SKM-1 treated with dmso at 0.1 percent for 144 hours (cell line): ENCODE results near the gene PDGFA.

Source experiments
- DNase-seq: peaks from one replicate; lab custom pipeline; 2025; ENCODE audit not compliant: unreplicated experiment; lab: John Stamatoyannopoulos, UW

PDGFA gene

GRCh38 chr7:505171-505570, 14.5 kb downstream of the PDGFA start:
- no peak for DNase-seq

- DNase-seq = no peak
These were observed 15.2 kb downstream of the PDGFA start for GRCh38 chr7:504221-505111.

GRCh38 chr7:503575-504111, 16.0 kb downstream of the PDGFA start:
- DNase-seq = no peak

- DNase-seq = no peak
These were observed 17.4 kb downstream of the PDGFA start for GRCh38 chr7:502296-502695.

- no peak for DNase-seq
These were observed 18.1 kb downstream of the PDGFA start for GRCh38 chr7:501526-501925.

GRCh38 chr7:500521-501420, 18.9 kb downstream of the PDGFA start:
- no peak for DNase-seq

- DNase-seq = no peak
These were observed 19.7 kb downstream of the PDGFA start for GRCh38 chr7:499853-500485.

- no peak for DNase-seq
These were observed 20.7 kb downstream of the PDGFA start for GRCh38 chr7:498678-499641.

GRCh38 chr7:497946-498655, 21.5 kb downstream of the PDGFA start:
- no peak for DNase-seq

- DNase-seq = no peak
These were observed 22.3 kb downstream of the PDGFA start for GRCh38 chr7:497346-497745.

GRCh38 chr7:496528-497295, 22.9 kb downstream of the PDGFA start:
- DNase-seq = no peak

- DNase-seq = no peak
These were observed 23.8 kb downstream of the PDGFA start for GRCh38 chr7:495761-496321.

- DNase-seq = no peak
These were observed 24.3 kb downstream of the PDGFA start for GRCh38 chr7:495326-495725.

GRCh38 chr7:494906-495305, 24.7 kb downstream of the PDGFA start:
- no peak for DNase-seq

GRCh38 chr7:494259-494687, 25.4 kb downstream of the PDGFA start:
- DNase-seq = no peak

- DNase-seq = no peak
These were observed 25.9 kb downstream of the PDGFA start for GRCh38 chr7:493661-494251.

- no peak for DNase-seq
These were observed 27.0 kb downstream of the PDGFA start for GRCh38 chr7:492714-493065.
